ENCODE data around the gene UTP14A.
A peak's percentile ranks its signal among the peaks of the same experiment; 100 is the strongest.

UTP14A gene

GRCh38 chrX:129958814-129959492 lies 53.0 kb downstream of the UTP14A start:
- no peak for ATAC-seq
- Mint-ChIP-seq H3K27ac (no peak overlapping the region), H3K9me3 (no peaks in the 10 kb centered on the region), H3K27me3 (no peaks in the 10 kb centered on the region), H3K4me3 (no peak overlapping the region), H3K4me1 (peaks cover 35% of the 10 kb centered on the region), H3K36me3 (no peaks in the 10 kb centered on the region)

DNA sequence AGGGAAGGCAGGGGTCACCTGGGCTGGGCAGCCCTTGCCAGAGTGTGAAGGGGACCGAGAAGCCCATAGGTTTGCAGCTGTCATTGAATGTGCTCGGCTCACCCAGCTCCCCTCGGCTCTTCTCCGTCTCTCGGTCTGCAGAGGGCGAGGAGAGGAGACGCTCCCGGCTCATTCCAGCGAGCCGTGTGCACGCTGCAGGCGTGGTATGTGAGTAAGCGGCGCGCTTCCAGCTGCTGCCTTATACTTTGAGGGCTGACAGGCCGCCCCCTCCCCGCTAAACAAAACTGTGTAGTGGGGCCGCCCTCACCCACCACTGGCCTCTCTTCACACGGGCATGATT lies 53.5 kb downstream of the UTP14A start:
- H3K27me3 Mint-ChIP-seq = no peaks in the 10 kb centered on the region
- H3K4me3 Mint-ChIP-seq = no peak overlapping the region
- no peaks in the 10 kb centered on the region for H3K9me3 Mint-ChIP-seq
- H3K4me1 Mint-ChIP-seq = peaks cover 35% of the 10 kb centered on the region
- H3K36me3 Mint-ChIP-seq = no peaks in the 10 kb centered on the region
- H3K27ac Mint-ChIP-seq = no peak overlapping the region
- no peak for ATAC-seq

- peak; percentile 90 for ATAC-seq
- peak overlapping the region; percentile 72 for H3K4me3 Mint-ChIP-seq
- peak overlapping the region; percentile 85 for H3K27ac Mint-ChIP-seq
- no peaks in the 10 kb centered on the region for H3K9me3 Mint-ChIP-seq
- H3K27me3 Mint-ChIP-seq = no peaks in the 10 kb centered on the region
- H3K36me3 Mint-ChIP-seq = no peaks in the 10 kb centered on the region
- H3K4me1 Mint-ChIP-seq = peaks cover 28% of the 10 kb centered on the region
Measured at GRCh38 chrX:129961180-129962083, 55.5 kb downstream of the UTP14A start.

GRCh38 chrX:129963729-129964128 lies 57.8 kb downstream of the UTP14A start:
- Mint-ChIP-seq H3K9me3 (no peaks in the 10 kb centered on the region), H3K4me1 (peaks cover 18% of the 10 kb centered on the region), H3K27me3 (no peaks in the 10 kb centered on the region), H3K36me3 (no peaks in the 10 kb centered on the region), H3K27ac (no peak overlapping the region), H3K4me3 (no peak overlapping the region)
- ATAC-seq = no peak

DNA sequence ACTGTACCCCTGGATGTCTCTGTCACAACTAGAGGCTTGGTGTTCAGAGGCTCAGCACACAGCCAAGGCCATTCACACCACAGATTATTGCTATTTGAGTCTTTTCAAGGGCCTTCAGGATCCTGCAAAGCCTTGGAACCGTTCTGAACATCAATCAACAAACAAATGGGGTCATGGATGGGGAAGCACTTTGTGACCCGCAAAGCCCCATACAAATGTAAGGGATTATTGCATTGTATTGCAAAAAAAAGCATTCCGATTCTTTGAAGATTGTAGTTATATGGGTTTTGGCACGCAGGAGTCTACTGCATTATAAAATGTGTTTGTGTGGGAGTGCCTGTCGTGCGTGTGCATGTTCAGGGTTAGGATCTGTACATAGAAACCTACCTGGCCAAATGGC lies 59.2 kb downstream of the UTP14A start:
- no peak overlapping the region for H3K27ac Mint-ChIP-seq
- no peaks in the 10 kb centered on the region for H3K36me3 Mint-ChIP-seq
- no peak for ATAC-seq
- H3K4me1 Mint-ChIP-seq = peaks cover 13% of the 10 kb centered on the region
- H3K27me3 Mint-ChIP-seq = no peaks in the 10 kb centered on the region
- H3K4me3 Mint-ChIP-seq = no peak overlapping the region
- H3K9me3 Mint-ChIP-seq = no peaks in the 10 kb centered on the region

DNA sequence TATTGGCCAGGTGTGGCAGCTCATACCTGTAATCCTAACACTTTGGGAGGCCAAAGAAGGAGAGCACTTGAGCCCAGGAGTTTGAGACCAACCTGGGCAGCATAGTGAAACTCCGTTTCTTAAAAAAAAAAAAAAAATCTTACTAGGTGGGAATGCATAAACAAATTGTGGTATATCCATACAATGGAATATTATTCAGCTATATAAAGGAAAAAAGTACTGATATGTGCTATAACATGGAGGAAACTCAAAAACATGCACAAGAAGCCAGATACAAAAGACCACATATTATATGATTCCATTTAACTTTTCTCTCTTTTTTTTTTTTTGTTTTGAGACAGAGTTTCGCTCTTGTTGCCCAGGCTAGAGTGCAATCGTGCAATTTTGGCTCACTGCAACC lies 63.0 kb downstream of the UTP14A start:
- Mint-ChIP-seq H3K4me1 (no peaks in the 10 kb centered on the region), H3K27ac (no peak overlapping the region), H3K4me3 (no peak overlapping the region), H3K9me3 (no peaks in the 10 kb centered on the region), H3K36me3 (no peaks in the 10 kb centered on the region), H3K27me3 (no peaks in the 10 kb centered on the region)
- ATAC-seq = no peak

DNA sequence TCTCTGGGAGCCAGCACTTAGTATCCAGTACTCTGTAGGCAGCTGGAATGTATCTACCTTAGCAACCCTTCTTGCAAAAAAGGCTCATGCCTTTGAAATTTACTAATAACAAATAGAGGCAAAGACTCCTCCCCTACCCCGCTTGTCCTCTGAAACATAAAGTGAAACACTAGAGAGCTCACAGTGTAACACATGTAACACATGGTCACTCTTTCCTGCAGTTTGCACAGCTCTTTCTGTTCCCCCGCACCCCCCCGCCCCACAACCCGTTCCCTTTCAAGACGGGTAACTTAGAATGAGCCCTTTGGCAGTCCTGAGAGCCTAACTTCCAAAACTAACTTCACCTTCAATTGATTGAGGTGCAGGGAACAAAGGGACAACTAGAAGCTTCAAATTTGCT lies 70.5 kb downstream of the UTP14A start:
- Mint-ChIP-seq H3K36me3 (no peaks in the 10 kb centered on the region), H3K9me3 (no peaks in the 10 kb centered on the region), H3K27ac (no peak overlapping the region), H3K4me1 (peaks cover 6% of the 10 kb centered on the region), H3K27me3 (no peaks in the 10 kb centered on the region), H3K4me3 (no peak overlapping the region)
- ATAC-seq = no peak

Measured in stimulated activated memory B cell treated with anti-CD40 and anti-IgM and Interleukin-4, amounts not matched to agents 10 μg/mL and 1 μg/mL and 100 μg/mL, for 72 hours (primary cell).